Small intestine (tissue), 7 donors: ENCODE measurements around the gene PIGQ. TPM values are rescaled to one million over a fixed set of nuclear protein-coding genes. Genes with fewer than 3 reads are reported as not detected.

Source experiments
- DNase-seq, 2 donors: peaks; one replicate each; pipeline versions ENCODE4 v3.0.0 to v3.0.0-alpha.2; 2013
- FAIRE-seq: peaks from 2 replicates; lab custom pipeline; 2012; peaks lifted over from hg19 to GRCh38; lab: Jason Lieb, UNC
- H3K27ac ChIP-seq, 3 donors: one replicate each; pipeline ENCODE4 v1.5.1; 2013; ENCODE audit warnings: low read length in 2 of 3, mild to moderate bottlenecking in 2 of 3, control low read depth in 1 of 3, inconsistent platforms in 1 of 3, low read depth in 1 of 3, moderate library complexity in 1 of 3
- H3K27me3 ChIP-seq, 3 donors: one replicate each; pipeline ENCODE4 v1.6.1; 2013; ENCODE audit warnings: low read length in 3 of 3, inconsistent platforms in 1 of 3; ENCODE audit not compliant: control insufficient read depth in 3 of 3, insufficient read depth in 3 of 3
- H3K36me3 ChIP-seq, 3 donors: one replicate each; pipeline ENCODE4 v1.6.1; 2013; ENCODE audit warnings: low read length in 3 of 3, inconsistent platforms in 1 of 3, low read depth in 1 of 3, mild to moderate bottlenecking in 1 of 3, moderate library complexity in 1 of 3; ENCODE audit not compliant: control insufficient read depth in 3 of 3, insufficient read depth in 2 of 3
- H3K4me1 ChIP-seq, 3 donors: one replicate each; pipeline ENCODE4 v1.6.1; 2013; ENCODE audit warnings: low read length in 2 of 3, inconsistent platforms in 1 of 3, low read depth in 1 of 3, mild to moderate bottlenecking in 1 of 3, moderate library complexity in 1 of 3; ENCODE audit not compliant: control insufficient read depth in 3 of 3, insufficient read depth in 2 of 3
- H3K4me3 ChIP-seq, 3 donors: one replicate each; pipeline ENCODE4 v1.5.1; 2013; ENCODE audit warnings: low read length in 3 of 3, control low read depth in 1 of 3, inconsistent platforms in 1 of 3, low read depth in 1 of 3, mild to moderate bottlenecking in 1 of 3, moderate library complexity in 1 of 3
- H3K9me3 ChIP-seq, 2 donors: one replicate each; pipeline ENCODE4 v1.6.1; 2013; ENCODE audit warnings: low read depth in 1 of 2, low read length in 1 of 2; ENCODE audit not compliant: control insufficient read depth in 2 of 2, insufficient read depth in 1 of 2
- WGBS, 3 donors: extraction: QIAGEN DNeasy Blood & Tissue Kit; methylation state at CpG; one replicate each; pipeline ENCODE4 v1.1.7; 2013; 5-methylcytosine and 5-hydroxymethylcytosine counted together
- polyA plus RNA-seq, 4 donors: library from polyadenylated mRNA; stranded (reverse) in 3 of 4; unstranded in 1 of 4; fragments of 200-250 nt in 3 of 4; fragments of 120-200 nt in 1 of 4; gene quantifications; one replicate each; pipeline versions ENCODE4 v1.2.1 to v1.2.3, GENCODE V29; 2013
- donor health status: healthy with polysubstance abuse.
- donor health status: control.
- donor health status: control.
- donor health status: Bipolar disorder and iron deficiency.
- donor health status: healthy.

Gene PIGQ
- polyA plus RNA-seq, 4 donors: 21.3 to 43.5 (median 28.0) TPM

DNA sequence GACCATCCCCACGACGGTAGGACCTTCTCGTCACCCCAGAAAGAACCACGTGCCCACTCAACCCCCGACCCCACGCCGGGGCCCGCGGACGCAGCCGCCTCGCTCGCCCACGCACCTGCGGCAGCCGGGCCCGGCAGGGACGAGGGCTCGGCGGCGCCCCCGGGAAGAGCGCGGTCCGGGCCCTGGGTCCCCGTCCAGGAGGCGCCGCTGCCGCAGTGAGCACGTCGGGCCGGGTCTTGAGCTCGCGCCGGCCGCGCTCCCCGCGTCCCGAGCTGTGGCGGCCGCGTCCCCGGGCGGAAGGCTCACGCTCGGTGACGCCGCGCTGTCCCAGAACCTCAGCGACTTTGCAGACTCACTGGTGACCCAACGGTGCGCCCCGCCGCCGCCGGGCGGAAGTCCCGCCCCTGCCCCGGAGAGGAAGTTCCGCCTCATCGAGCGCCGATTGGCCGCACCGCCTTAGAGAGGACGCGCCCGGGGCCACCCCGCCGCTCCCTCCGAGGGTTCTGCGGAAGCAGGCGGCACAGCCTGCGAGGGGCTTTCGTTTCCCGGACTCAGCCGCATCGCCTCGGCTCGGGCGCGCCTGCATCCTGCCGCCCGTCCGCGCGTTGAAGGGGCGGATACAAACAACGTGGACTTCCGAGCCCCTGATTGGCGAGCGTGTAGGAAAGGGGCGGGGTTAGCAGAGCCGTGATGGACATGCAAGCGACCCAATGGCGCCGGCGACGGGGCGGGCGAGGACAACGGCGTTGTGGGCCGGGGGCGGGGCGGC is 19.3 kb downstream of the PIGQ start:
- H3K27me3 ChIP-seq: peaks cover 0 to 12% (median 0%) of the 10 kb centered on the region in 3 donors
- DNase-seq (peak; percentile 96 to 99), FAIRE-seq (no peak)
- H3K27ac ChIP-seq: peak overlapping the region; percentile 98 to 99 (median 98)
- peaks cover 4 to 49% (median 13%) of the 10 kb centered on the region in 3 donors for H3K4me1 ChIP-seq
- peak overlapping the region; percentile 54 to 90 (median 89) for H3K4me3 ChIP-seq
- H3K9me3 ChIP-seq: no peaks in the 10 kb centered on the region
- 1% methylated on average over 71 to 107 of the region's 107 CpGs for whole genome bisulfite sequencing, 3 donors
- peaks cover 0 to 26% (median 0%) of the 10 kb centered on the region in 3 donors for H3K36me3 ChIP-seq

DNA sequence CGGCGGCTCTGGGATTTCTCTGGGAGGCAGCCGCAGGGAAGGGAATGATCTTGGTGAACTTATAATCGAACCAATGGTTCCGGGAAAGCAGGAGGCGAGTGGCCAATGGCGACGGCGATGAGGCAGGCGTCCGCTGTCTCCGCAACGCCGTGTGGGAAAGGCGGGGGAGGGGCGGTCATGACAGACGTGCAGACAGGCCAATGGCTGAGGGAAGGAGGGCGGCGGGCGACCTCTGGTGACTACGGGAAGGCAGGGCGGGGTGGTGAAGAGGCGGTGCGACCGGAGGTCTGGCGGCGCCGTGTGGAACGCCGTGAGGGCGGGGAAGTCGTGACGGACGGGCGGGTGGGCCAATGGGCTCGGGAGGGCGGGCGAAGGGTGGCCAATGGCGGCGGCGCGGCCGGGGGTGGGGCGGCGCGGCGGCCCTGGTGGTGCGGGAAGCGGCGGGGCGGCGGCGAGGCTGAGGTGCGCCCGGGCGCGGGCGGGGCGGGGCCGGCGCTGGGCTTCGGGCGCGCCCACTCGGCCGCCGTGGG is 20.0 kb downstream of the PIGQ start, which contains the start of gene RAB40C:
Gene RAB40C (plus strand): TSS at position 409 of the 530 bp plus-strand sequence. CDS start 226 bp downstream, outside the sequence.
- H3K9me3 ChIP-seq: no peaks in the 10 kb centered on the region
- FAIRE-seq: no peak
- H3K27ac ChIP-seq: peak within 1 kb of the TSS; percentile 98 to 99 (median 98)
- H3K4me3 ChIP-seq: peak within 1 kb of the TSS; percentile 71 to 96 (median 91)
- H3K27me3 ChIP-seq: peaks cover 0 to 12% (median 0%) of the 10 kb centered on the region in 3 donors
- WGBS, 3 donors: 0 to 1% (median 1%) methylated on average over 31 to 67 of the region's 67 CpGs
- H3K36me3 ChIP-seq: peaks cover 0 to 33% (median 0%) of the 10 kb centered on the region in 3 donors
- peak; percentile 98 to 100 for DNase-seq
- H3K4me1 ChIP-seq: peaks cover 4 to 54% (median 16%) of the 10 kb centered on the region in 3 donors

DNA sequence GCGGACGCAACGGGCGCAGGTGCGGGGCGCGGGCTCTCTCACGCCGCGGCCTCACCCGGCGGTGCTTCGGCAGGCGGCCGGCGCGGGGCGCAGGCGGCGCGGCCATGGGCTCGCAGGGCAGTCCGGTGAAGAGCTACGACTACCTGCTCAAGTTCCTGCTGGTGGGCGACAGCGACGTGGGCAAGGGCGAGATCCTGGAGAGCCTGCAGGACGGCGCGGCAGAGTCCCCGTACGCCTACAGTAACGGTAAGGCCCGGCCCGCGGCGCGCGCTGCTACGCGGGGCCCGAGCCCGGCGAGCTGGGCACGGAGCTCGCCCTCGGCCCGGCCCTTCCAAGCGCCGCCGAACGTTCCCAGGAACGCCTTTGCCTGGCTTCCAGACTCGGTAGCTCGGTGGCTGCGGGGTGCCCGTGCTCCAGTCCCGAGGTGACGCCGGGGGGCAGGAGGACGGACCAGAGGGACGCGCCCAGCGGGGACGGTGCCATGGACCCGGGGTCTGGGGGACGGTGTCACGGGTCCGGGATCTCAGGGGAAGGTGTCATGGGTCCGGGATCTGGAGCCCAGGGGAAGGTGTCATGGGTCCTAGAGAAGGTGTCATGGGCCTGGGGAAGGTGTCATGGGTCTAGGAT is 20.5 kb downstream of the PIGQ start:
- peak in 1 of 2 donors; percentile 77 for DNase-seq
- H3K27me3 ChIP-seq: peaks cover 0 to 11% (median 0%) of the 10 kb centered on the region in 3 donors

DNA sequence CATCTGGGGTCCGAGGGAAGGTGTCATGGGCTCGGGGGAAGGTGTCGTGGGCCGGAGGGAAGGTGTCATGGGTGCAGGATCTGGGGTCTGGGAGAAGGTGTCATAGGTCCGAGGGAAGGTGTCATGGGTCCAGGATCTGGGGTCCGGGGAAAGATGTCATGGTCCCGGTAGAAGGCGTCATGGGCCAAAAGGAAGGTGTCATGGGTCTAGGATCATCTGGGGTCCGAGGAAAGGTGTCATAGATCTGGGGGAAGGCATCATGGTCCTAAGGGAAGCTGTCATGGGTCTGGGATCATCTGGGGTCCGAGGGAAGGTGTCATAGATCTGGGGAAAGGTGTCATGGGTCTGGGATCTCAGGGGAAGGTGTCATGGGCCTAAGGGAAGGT is 21.0 kb downstream of the PIGQ start:
- Histone ChIP-seq H3K4me3 (peak overlapping the region; percentile 71 to 96 (median 91)), H3K9me3 (no peaks in the 10 kb centered on the region), H3K36me3 (peaks cover 0 to 39% (median 0%) of the 10 kb centered on the region in 3 donors), H3K4me1 (peaks cover 4 to 56% (median 16%) of the 10 kb centered on the region in 3 donors), H3K27ac (peak overlapping the region; percentile 88 to 95 (median 89)), H3K27me3 (peaks cover 0 to 8% (median 0%) of the 10 kb centered on the region in 3 donors)
- FAIRE-seq: no peak
- no peak for DNase-seq
- WGBS, 3 donors: 15 to 38% (median 29%) methylated on average over 10 of the region's 10 CpGs

More for the DNA sequence above, 20.5 kb downstream of the PIGQ start:
- Histone ChIP-seq H3K36me3 (peaks cover 0 to 37% (median 0%) of the 10 kb centered on the region in 3 donors), H3K4me1 (peaks cover 4 to 58% (median 16%) of the 10 kb centered on the region in 3 donors), H3K4me3 (peak overlapping the region; percentile 71 to 96 (median 91)), H3K27ac (peak overlapping the region; percentile 88 to 95 (median 89)), H3K9me3 (no peaks in the 10 kb centered on the region)
- no peak for FAIRE-seq
- 0 to 1% (median 1%) methylated on average over 56 to 71 of the region's 71 CpGs for WGBS, 3 donors

DNA sequence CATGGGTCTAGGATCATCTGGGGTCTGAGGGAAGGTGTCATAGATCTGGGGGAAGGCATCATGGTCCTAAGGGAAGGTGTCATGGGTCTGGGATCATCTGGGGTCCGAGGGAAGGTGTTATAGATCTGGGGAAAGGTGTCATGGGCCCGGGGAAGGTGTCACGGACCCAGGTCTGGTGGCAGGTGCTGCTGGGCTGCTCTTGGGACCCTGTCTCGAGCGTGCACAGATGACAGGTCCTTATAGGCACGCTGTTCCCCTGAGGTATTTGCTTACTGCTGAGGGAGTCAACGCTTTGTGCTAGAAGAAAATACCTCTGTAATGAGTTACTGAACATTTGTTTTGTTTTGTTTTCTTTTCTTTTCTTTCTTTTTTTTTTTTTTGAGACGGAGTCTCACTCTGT is 21.5 kb downstream of the PIGQ start:
- FAIRE-seq: no peak
- peak overlapping the region; percentile 88 to 95 (median 89) for H3K27ac ChIP-seq
- 16 to 66% (median 47%) methylated on average over 8 of the region's 8 CpGs for WGBS, 3 donors

DNA sequence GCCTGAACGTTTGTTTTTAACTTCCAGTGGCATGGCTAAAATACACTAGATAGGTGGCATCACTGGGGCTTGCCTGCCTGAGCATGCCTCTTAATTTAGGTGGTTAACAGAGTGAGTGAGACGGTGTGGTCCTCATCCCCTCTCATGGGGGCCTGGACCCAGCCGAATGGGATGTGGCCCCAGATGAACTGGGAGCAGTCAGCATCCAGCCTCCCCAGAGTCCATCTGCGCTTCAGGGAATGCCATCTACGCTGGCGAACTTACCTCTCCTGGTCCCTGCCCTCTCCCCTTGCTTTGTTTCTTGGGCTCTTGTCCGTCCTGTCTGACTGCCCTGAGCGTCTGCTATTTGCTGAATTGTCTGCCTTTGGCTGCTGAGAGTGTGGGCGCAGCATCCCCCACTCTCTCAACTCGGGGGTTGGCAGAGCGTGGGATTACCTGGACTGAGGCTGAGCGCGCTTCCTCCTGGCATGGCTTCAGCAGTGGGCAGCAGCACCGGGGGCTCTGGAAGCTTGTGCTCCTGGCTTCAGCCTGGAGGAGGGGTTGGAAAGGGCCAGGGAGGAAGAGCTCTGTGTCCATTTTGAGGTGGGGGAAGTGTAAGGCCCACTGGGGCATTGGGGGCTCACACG is 22.2 kb downstream of the PIGQ start:
- Histone ChIP-seq H3K27ac (peak overlapping the region; percentile 92 to 98 (median 94)), H3K27me3 (no peaks in the 10 kb centered on the region), H3K4me1 (peaks cover 4 to 53% (median 16%) of the 10 kb centered on the region in 3 donors), H3K9me3 (no peaks in the 10 kb centered on the region), H3K36me3 (peaks cover 0 to 51% (median 0%) of the 10 kb centered on the region in 3 donors), H3K4me3 (peak overlapping the region in 1 of 3 donors; percentile 24)
- no peak for DNase-seq
- no peak for FAIRE-seq
- 42 to 77% (median 64%) methylated on average over 15 of the region's 15 CpGs for WGBS, 3 donors

More for the DNA sequence above, 21.5 kb downstream of the PIGQ start:
- H3K4me1 ChIP-seq: peaks cover 4 to 56% (median 16%) of the 10 kb centered on the region in 3 donors
- H3K9me3 ChIP-seq: no peaks in the 10 kb centered on the region
- H3K36me3 ChIP-seq: peaks cover 0 to 43% (median 0%) of the 10 kb centered on the region in 3 donors
- peaks cover 0 to 4% (median 0%) of the 10 kb centered on the region in 3 donors for H3K27me3 ChIP-seq
- peak in 1 of 2 donors; percentile 41 for DNase-seq
- peak overlapping the region in 2 of 3 donors; percentile 91 to 96 for H3K4me3 ChIP-seq

DNA sequence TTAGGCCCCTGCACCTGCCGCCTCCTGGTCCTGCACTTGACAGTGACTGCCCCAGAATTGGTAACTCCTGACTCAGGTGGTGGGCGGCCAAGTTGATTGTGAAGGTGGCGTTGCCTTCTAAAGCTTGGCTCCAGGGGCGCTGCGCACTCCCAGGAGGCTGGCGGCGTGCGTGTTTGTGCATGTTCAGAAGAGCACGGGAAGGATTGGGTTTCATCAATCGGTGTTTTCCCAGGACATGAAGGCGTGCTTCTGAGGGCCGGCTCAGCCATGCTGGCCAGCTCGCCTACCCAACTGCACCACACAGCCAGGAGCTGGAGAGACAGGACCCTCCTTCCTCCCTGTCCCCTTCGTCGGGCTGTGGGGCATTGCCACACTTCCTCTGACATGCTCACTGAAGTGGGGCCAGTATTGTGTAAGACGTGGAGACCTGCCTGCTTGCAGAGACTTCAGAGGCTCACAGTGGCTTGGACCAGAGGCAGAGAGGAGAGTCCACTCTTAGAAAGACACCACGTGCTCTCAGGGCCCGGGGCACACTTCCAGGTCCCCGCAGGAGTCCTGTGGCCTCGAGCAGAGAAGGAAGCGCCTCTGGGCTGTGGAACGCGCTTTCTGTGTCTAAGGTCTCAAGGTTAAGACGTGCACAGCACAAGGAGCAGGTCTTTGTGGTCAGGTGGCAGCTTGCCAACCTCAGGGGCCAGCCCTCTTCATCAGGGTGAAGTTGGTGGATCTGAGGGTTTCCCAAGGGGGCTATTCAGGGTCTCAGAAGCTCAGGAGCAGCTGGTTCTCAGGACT is 22.9 kb downstream of the PIGQ start:
- DNase-seq (peak; percentile 65 to 82), FAIRE-seq (no peak)
- Histone ChIP-seq H3K9me3 (no peaks in the 10 kb centered on the region), H3K4me1 (peaks cover 4 to 47% (median 16%) of the 10 kb centered on the region in 3 donors), H3K4me3 (peak overlapping the region in 1 of 3 donors; percentile 24), H3K27ac (peak overlapping the region; percentile 92 to 98 (median 94)), H3K27me3 (no peaks in the 10 kb centered on the region), H3K36me3 (peaks cover 0 to 53% (median 0%) of the 10 kb centered on the region in 3 donors)
- 48 to 69% (median 52%) methylated on average over 24 of the region's 24 CpGs for WGBS, 3 donors
